ENCODE measurements around the gene ZNF93.

The ZNF93 gene

DNA sequence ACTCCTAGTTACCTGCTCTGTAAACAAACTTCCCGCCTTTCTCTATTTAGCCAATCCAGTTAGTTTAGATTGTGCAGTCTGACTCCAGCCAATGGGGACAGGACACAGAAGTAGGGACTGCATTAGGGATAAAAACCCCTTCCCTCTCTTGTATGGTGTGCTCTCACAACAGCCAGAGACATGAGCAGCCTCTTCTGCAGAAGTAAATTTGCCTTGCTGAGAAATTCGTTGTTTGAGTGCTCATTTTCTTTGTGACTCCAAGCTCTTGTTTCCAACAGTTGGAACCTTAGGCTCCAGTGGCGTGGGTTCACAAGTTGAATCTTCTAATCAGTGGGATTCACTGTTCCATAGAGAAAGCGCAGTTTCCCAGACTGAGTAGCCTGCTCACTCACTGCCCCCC lies 66.1 kb downstream of the ZNF93 start:
- H3K4me3 ChIP-seq (ENCODE audit: low read depth, low read length): no peak overlapping the region
- TF ChIP-seq, protein P1, sequence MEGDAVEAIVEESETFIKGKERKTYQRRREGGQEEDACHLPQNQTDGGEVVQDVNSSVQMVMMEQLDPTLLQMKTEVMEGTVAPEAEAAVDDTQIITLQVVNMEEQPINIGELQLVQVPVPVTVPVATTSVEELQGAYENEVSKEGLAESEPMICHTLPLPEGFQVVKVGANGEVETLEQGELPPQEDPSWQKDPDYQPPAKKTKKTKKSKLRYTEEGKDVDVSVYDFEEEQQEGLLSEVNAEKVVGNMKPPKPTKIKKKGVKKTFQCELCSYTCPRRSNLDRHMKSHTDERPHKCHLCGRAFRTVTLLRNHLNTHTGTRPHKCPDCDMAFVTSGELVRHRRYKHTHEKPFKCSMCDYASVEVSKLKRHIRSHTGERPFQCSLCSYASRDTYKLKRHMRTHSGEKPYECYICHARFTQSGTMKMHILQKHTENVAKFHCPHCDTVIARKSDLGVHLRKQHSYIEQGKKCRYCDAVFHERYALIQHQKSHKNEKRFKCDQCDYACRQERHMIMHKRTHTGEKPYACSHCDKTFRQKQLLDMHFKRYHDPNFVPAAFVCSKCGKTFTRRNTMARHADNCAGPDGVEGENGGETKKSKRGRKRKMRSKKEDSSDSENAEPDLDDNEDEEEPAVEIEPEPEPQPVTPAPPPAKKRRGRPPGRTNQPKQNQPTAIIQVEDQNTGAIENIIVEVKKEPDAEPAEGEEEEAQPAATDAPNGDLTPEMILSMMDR (IDR thresholded peaks at IDR 0.05; ENCODE audit: low read depth, low read length): no peak

All from WI38 (cell line).